Hippocampal formation (tissue), 2 donors: ENCODE measurements around the gene DNAI2.
A peak's percentile ranks its signal among the peaks of the same experiment; 100 is the strongest.
"Not testable (repeated sequence)": the region's sequence is repeated elsewhere in the genome, so short reads cannot be mapped to it uniquely, and the experiment has no call there.

Experiments used
- DNase-seq, 2 donors: peaks; one replicate each; lab custom pipeline; 2025; lab: John Stamatoyannopoulos, UW

Gene DNAI2

GRCh38 chr17:74244548-74244947, 29.5 kb upstream of the DNAI2 start:
- peak; percentile 74 to 86 for DNase-seq

- peak; percentile 94 to 96 for DNase-seq
Observed at GRCh38 chr17:74245145-74245831, 28.7 kb upstream of the DNAI2 start.

- DNase-seq = no peak
Observed at GRCh38 chr17:74245871-74246270, 28.2 kb upstream of the DNAI2 start.

- peak; percentile 11 to 44 for DNase-seq
Observed at GRCh38 chr17:74249590-74250270, 24.3 kb upstream of the DNAI2 start.

GRCh38 chr17:74250324-74250995, 23.6 kb upstream of the DNAI2 start:
- no peak for DNase-seq

- no peak for DNase-seq
Observed at GRCh38 chr17:74251051-74251450, 23.0 kb upstream of the DNAI2 start.

DNA sequence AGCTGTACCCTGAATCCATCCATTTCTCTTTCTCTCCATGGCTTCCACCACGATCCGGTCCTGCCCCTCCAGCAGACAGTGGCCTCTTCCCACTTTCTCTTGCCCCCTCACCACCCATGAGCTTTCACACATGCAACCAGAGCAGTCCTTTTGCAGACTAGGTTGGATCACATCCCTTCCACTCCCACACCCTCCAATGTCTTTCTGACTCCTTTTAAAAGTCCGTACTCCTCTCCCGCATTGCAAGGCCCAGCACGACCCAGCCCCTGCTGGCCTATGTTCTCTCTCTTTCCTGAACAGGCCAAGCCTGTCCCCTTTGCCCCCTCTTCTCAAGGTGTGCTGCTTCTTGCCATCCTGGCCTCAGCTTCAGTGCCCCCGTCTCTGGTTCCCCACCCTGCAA, 22.5 kb upstream of the DNAI2 start:
- DNase-seq = no peak

DNA sequence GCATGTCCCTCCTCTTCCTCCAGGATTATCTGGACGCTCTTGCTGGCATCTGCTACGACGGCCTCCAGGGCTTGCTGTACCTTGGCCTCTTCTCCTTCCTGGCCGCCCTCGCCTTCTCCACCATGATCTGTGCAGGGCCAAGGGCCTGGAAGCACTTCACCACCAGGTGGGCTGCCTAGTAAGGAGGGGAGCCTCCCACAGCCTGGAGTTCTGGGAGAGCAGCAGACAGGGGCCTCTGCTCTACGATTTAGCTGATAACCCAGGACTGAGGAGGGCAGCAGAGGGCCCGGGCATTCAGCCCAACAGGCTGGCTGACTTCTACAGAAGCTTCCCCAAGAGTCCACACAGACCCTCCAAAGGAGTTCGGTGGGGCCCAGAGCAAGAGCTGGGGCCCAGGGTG, 21.8 kb upstream of the DNAI2 start:
- DNase-seq = no peak

- no peak for DNase-seq
Observed at GRCh38 chr17:74253036-74253435, 21.0 kb upstream of the DNAI2 start.

DNA sequence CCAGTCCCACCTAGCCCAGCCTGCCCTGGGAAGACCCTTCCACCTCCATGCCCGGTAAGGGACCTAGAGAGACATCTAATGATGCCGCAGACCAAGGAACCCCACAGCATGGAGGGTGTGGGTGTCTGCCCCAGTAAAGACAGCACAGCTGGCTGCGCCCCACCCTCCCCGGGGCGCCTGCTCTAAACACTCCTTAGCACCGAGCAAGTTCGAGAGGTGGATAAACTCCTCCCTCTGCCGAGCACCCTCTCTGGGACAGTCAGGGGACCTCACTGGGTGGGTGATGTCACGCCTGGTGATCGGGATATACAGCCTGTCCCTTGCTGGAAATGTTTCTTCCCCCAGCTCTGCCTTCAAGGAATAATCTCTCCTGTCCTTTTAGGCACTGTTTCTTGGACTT, 16.7 kb upstream of the DNAI2 start:
- no peak for DNase-seq

GRCh38 chr17:74259667-74260524, 14.1 kb upstream of the DNAI2 start:
- DNase-seq = no peak

GRCh38 chr17:74260525-74260850, 13.5 kb upstream of the DNAI2 start:
- DNase-seq = no peak

- no peak for DNase-seq
Observed at GRCh38 chr17:74262601-74263000, 11.4 kb upstream of the DNAI2 start.

GRCh38 chr17:74267054-74267453, 7.0 kb upstream of the DNAI2 start:
- DNase-seq = not testable (repeated sequence)

GRCh38 chr17:74267579-74267978, 6.5 kb upstream of the DNAI2 start:
- no peak for DNase-seq

DNA sequence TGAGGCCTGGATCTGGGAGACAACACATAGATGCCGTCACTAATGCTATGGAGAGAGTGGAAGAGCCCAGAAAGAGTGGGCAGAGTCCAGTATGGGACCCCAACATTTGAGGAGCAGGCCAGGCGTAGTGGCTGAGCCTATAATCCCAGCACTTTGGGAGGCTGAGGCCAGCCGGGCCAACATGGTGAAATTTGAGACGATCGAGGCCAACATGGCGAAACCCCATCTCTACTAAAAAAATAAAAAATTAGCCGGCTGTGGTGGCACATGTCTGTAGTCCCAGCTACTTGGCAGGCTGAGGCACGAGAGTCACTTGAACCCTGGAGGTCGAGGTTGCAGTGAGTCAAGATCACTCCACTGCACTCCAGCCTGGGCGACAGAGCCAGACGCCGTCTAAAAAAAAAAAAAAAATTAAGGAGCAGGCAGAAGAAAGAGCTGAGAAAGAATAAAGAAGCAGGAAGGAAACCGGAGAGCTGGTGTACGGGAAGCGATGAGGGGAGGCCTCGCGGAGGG, 6.0 kb upstream of the DNAI2 start:
- DNase-seq = no peak

DNA sequence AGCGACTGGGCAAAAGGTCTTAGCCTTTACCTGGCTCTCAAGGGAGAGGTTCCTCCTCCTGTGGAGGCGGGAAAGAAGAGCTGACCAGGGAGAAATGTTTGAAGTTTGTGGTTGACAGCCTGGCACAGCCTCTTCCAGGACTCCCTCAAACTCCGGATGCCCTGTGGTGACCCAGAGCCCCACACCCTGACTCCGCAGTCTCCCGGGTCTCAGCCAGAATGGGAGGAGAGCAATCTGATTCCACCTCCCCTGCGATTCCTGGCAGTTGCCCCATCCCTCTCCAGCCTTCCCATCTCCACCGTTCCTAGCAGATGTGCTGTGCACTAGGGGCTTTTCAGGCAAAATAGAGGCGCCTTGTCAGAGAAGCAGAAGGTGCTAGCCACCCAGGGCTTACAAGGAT, 5.5 kb upstream of the DNAI2 start:
- DNase-seq = no peak

DNA sequence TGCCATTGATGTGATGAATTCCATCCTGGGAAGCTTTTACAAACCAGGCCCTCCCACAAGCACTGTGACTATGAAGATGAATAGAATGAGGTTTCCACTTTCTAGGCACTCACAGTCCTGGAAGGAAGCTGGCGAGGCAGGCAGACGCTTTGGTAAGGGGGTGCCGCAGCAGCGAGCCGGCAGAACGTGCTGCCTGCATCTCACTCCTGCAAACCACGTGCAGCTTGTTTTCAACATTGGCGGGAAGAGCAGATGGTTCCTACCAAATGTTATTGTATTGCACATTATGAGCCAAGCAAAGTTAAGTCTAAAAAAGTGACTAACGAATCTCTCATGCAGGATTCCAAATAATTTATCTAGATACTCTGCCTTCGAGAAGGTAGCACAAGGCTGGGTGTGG, 3.7 kb upstream of the DNAI2 start:
- DNase-seq = peak in 1 of 2 donors; percentile 26

DNA sequence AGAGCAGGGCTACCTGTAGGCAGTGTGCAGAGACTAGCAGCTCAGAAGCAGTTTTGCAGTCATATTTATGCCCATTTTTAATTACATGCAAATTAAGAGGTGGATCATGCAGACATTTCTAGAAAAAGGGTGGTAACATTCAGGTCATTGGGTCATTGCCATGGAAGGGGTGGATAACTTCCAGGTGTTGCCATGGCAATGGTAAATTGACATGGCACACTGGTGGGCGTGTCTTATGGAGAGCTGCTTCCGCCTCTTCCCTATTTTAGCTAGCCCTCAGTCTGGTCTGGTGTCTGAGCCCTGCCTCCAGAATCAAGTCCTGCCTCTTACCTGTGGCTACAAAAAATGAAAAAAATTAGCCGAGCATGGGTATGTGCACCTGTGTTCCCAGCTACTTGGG, 2.8 kb upstream of the DNAI2 start:
- no peak for DNase-seq

DNA sequence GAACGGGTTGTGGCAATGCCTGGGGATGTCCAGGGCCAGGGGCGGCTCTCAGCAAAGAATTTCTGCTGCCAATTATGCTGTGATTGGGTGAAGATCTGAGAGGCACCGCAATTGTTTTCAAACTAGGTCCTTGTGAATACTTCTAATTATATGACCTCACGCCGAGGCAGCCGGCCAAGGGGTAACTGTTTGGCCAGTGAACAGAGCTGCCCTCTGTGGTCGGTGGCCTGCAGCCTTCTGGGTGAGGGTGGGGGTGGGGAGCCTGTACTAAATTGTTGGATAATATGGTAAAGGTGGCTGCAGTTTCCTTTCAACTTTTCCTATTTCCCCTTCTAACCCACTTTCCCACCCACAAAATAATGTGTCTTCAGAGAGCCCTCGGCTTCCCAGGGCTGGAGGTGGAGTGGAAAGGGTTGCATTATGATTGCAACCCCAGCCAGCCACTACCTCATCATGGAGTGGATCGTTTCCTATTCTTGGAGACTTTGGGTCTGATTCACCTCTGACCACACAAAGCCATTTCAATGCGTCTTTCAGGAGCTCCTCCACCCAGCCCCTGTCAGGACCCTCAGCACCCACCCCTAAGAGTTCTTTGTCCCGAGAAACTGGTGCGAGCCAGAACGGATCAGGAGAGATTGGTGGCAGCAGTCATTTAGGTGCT, 2.0 kb upstream of the DNAI2 start:
- peak; percentile 82 to 89 for DNase-seq

DNA sequence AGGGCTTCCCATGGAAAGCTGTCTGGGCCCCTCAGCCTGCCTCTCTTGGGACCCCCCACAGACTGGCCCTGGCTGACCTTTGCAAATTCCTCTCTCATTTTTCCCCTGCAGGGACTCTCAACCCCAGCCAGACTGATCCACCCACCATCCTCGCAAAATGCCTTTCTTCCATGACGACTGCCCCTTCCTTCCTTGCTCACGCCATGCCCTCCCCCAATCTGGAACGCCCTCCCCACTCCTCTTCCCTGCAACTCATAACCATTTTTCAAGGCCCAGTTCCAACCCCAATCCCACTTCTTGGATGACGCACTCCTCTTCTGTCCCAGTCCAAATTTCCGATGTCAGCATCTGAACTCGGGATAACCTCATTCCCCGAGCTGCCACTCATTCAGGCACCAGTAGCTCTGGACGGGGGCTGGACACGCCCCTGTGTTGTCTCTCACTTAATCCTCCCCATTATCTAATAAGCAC, 1.3 kb upstream of the DNAI2 start:
- no peak for DNase-seq
